HL-60 (cell line): ENCODE measurements around the gene PRDM5.

Source experiments
- DNase-seq, 2 experiments: peaks; one replicate each; pipeline ENCODE4 v3.0.0-alpha.2; 2010 to 2020; ENCODE audit warnings: low read depth in 1 of 2, low spot score in 1 of 2
- H3K27ac ChIP-seq: fragments of 250-450 bp; sonication (Bioruptor Pico); replicated peaks from 2 replicates; pipeline ENCODE4 v1.5.1; 2020; ENCODE audit warnings: mild to moderate bottlenecking, moderate library complexity
- H3K27me3 ChIP-seq: fragments of 250-450 bp; sonication (Bioruptor Pico); 2 replicates; pipeline ENCODE4 v1.5.1; 2021; ENCODE audit warnings: mild to moderate bottlenecking, moderate library complexity; ENCODE audit not compliant: insufficient read depth, poor library complexity, severe bottlenecking
- H3K4me3 ChIP-seq: replicated peaks from 2 replicates; pipeline ENCODE4 v1.5.1; 2011; ENCODE audit warnings: mild to moderate bottlenecking, control low read depth, low read length; ENCODE audit not compliant: insufficient read depth
- CTCF ChIP-seq: IDR thresholded peaks from one replicate; pipeline ENCODE4 v1.5.1; 2011; ENCODE audit warnings: low read length, control low read depth, inconsistent platforms; ENCODE audit not compliant: insufficient read depth
- GABPA ChIP-seq: IDR thresholded peaks from 2 replicates; pipeline ENCODE4 v1.6.1; 2012; ENCODE audit warnings: low read depth
- POLR2AphosphoS5 ChIP-seq: IDR thresholded peaks from 2 replicates; pipeline ENCODE4 v1.6.1; 2012; ENCODE audit warnings: low read depth
- SPI1 ChIP-seq: IDR thresholded peaks from 2 replicates; pipeline ENCODE4 v1.6.1; 2012; ENCODE audit warnings: low read depth, mild to moderate bottlenecking, borderline replicate concordance
- TF ChIP-seq, protein P1 (sequence below): IDR thresholded peaks from 2 replicates; pipeline ENCODE4 v1.6.1; 2012; ENCODE audit warnings: low read depth; ENCODE audit not compliant: insufficient replicate concordance

Gene PRDM5

GRCh38 chr4:120873554-120873953 is 49.0 kb downstream of the PRDM5 start:
- Histone ChIP-seq H3K4me3 (no peak overlapping the region), H3K27ac (no peak overlapping the region), H3K27me3 (no peaks in the 10 kb centered on the region)
- DNase-seq: no peak
- TF ChIP-seq, protein P1, sequence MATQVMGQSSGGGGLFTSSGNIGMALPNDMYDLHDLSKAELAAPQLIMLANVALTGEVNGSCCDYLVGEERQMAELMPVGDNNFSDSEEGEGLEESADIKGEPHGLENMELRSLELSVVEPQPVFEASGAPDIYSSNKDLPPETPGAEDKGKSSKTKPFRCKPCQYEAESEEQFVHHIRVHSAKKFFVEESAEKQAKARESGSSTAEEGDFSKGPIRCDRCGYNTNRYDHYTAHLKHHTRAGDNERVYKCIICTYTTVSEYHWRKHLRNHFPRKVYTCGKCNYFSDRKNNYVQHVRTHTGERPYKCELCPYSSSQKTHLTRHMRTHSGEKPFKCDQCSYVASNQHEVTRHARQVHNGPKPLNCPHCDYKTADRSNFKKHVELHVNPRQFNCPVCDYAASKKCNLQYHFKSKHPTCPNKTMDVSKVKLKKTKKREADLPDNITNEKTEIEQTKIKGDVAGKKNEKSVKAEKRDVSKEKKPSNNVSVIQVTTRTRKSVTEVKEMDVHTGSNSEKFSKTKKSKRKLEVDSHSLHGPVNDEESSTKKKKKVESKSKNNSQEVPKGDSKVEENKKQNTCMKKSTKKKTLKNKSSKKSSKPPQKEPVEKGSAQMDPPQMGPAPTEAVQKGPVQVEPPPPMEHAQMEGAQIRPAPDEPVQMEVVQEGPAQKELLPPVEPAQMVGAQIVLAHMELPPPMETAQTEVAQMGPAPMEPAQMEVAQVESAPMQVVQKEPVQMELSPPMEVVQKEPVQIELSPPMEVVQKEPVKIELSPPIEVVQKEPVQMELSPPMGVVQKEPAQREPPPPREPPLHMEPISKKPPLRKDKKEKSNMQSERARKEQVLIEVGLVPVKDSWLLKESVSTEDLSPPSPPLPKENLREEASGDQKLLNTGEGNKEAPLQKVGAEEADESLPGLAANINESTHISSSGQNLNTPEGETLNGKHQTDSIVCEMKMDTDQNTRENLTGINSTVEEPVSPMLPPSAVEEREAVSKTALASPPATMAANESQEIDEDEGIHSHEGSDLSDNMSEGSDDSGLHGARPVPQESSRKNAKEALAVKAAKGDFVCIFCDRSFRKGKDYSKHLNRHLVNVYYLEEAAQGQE: no peak
- TF ChIP-seq CTCF (no peak), POLR2AphosphoS5 (no peak), GABPA (no peak), SPI1 (no peak)

- Histone ChIP-seq H3K4me3 (no peak overlapping the region), H3K27me3 (no peaks in the 10 kb centered on the region), H3K27ac (no peak overlapping the region)
- DNase-seq: no peak
- TF ChIP-seq GABPA (no peak), CTCF (no peak), POLR2AphosphoS5 (no peak)
- TF ChIP-seq, protein P1: no peak
Measured at GRCh38 chr4:120871173-120871572, 51.4 kb downstream of the PRDM5 start.

DNA sequence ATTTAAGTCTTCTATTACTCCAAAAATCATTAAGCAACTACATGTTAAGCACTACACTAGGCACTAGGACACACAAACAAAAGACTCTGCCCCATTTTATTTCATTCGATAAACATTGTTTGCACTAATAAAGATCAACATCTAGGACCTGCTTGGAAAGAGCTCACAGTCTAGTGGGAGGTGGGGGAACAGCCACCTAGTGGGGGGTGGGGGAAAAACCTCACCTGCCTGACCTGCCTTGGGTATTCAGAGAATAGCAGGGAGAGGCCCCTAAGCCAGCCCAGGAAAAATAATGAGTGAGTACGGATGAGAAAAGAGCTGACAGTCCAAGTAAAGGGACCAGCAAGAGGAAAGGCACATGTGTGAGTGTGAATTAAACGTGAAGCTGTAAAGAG is 52.2 kb downstream of the PRDM5 start:
- H3K27me3 ChIP-seq: no peaks in the 10 kb centered on the region
- DNase-seq: no peak
- H3K4me3 ChIP-seq: no peak overlapping the region
- TF ChIP-seq SPI1 (no peak), GABPA (no peak), POLR2AphosphoS5 (no peak), CTCF (no peak)
- TF ChIP-seq, protein P1: no peak
- no peak overlapping the region for H3K27ac ChIP-seq
